IPS DF 6.9 (cell line): ENCODE measurements around the gene VEPH1.

Source experiments
- DNase-seq: peaks from one replicate; pipeline ENCODE4 v3.0.0-alpha.2; 2013; ENCODE audit warnings: low read depth, low spot score
- H3K27ac ChIP-seq: one replicate; pipeline ENCODE4 v1.5.1; 2013; ENCODE audit warnings: low read length, control low read depth
- H3K27me3 ChIP-seq: 2 replicates; pipeline ENCODE4 v1.6.1; 2013; ENCODE audit warnings: mild to moderate bottlenecking, low read length; ENCODE audit not compliant: control insufficient read depth, insufficient read depth
- H3K36me3 ChIP-seq: 2 replicates; pipeline ENCODE4 v1.6.1; 2013; ENCODE audit warnings: low read length; ENCODE audit not compliant: control insufficient read depth, insufficient read depth
- H3K4me1 ChIP-seq: 2 replicates; pipeline ENCODE4 v1.6.1; 2013; ENCODE audit warnings: low read length; ENCODE audit not compliant: control insufficient read depth, insufficient read depth
- H3K4me3 ChIP-seq: 2 replicates; pipeline ENCODE4 v1.5.1; 2013; ENCODE audit warnings: mild to moderate bottlenecking, low read length
- H3K9me3 ChIP-seq: 2 replicates; pipeline ENCODE4 v1.6.1; 2013; ENCODE audit warnings: low read length, inconsistent platforms; ENCODE audit not compliant: control insufficient read depth, insufficient read depth
- WGBS: extraction: QIAGEN DNeasy Blood & Tissue Kit; methylation state at CpG from one replicate; pipeline ENCODE4 v1.1.7; 2013; ENCODE audit warnings: mixed read lengths, missing lambda C conversion rate; ENCODE audit not compliant: insufficient read length, insufficient coverage; 5-methylcytosine and 5-hydroxymethylcytosine counted together

The VEPH1 gene

DNA sequence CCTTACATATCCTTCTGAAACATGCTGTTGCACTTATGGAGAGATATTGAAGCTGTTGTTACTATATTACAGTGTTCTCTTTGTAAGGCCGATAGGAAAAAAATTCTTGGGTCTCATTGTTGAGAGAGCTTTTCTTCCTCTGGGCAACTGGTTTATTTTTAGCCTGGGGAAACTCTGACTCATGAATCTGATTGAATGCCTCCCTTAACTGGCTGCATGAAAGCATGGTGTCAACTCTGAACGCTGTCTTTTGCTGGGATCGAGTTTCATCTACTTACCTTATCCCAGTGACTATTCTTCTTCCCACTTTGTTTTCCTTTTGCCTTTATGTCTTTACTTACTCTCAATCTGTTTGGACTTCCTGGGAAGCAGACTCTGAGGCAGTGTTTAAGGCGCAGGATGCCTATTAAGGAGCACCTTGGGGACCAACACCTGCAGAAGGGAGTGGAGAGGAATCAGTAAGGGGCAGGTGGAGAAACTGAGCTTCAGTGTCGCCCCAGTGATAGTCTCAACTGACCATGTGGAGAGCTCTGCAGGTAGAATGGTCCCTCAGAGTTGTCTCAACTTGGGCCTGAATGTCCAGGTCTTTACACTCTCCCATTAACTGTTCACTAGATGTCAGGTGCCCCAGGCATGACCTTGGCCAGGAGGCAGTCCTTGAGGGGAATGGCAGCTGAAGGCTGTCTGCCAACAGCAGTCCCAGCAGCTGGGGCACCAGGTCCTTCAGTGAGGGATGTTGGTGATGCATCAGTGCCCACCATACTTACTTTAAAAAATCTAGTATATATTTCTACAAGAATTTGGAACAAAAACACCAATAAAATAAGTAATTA lies 254.4 kb downstream of the VEPH1 start:
- Histone ChIP-seq H3K4me3 (no peak overlapping the region), H3K27ac (no peak overlapping the region), H3K36me3 (no peaks in the 10 kb centered on the region), H3K27me3 (no peaks in the 10 kb centered on the region), H3K9me3 (no peaks in the 10 kb centered on the region), H3K4me1 (peaks cover 2% of the 10 kb centered on the region; the same call in 1 of the 2 replicates)
- DNase-seq: no peak
- no CpG with 5 or more reads among the region's 5 CpGs for WGBS

DNA sequence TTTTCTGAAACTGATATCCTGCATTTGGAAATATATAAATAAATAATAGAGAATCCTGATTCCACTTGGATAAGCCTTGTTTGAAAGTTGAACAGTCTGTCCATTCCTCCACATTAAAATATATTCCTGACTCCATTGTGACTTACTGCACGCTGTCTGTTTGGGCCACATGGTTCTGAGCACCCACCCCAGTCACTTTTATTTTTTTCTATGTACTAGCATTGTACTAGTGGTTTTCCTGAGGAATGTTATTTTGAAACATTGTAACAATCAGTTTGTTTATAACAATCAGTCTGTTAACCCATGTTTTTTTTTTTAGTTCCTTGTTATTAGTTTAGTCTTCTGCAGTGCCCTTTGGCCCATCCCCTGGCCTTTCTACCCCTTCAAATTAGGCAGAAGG lies 255.8 kb downstream of the VEPH1 start:
- no peak overlapping the region for H3K27ac ChIP-seq
- H3K4me1 ChIP-seq: peaks cover 2% of the 10 kb centered on the region; the same call in 1 of the 2 replicates
- DNase-seq: no peak
- H3K4me3 ChIP-seq: no peak overlapping the region
- no peaks in the 10 kb centered on the region for H3K27me3 ChIP-seq
- whole genome bisulfite sequencing: no CpG with 5 or more reads among the region's 1 CpG
- H3K9me3 ChIP-seq: no peaks in the 10 kb centered on the region
- no peaks in the 10 kb centered on the region for H3K36me3 ChIP-seq

DNA sequence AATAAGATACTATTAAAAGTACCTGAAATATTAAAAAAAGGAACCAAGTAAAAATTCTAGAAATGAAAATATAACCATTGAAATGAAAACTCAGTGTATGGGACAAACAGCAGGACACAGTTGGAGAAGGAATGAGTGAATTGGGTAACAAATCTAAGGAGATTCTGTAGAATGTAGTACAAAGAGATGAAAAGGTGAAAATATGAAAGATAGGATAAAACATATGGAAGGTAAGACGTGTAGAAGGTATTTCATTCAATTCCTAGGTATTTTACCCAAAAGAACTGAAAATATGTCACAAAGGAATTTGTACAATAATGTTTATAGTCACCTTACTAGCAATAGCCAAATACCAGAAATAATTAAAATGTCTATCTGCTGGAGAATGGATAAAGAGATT lies 260.4 kb downstream of the VEPH1 start:
- Histone ChIP-seq H3K27ac (no peak overlapping the region), H3K4me3 (no peak overlapping the region), H3K4me1 (no peaks in the 10 kb centered on the region), H3K36me3 (no peaks in the 10 kb centered on the region), H3K27me3 (no peaks in the 10 kb centered on the region), H3K9me3 (no peaks in the 10 kb centered on the region)
- DNase-seq: no peak
- WGBS: 100% methylated on average over 1 of the region's 1 CpG

DNA sequence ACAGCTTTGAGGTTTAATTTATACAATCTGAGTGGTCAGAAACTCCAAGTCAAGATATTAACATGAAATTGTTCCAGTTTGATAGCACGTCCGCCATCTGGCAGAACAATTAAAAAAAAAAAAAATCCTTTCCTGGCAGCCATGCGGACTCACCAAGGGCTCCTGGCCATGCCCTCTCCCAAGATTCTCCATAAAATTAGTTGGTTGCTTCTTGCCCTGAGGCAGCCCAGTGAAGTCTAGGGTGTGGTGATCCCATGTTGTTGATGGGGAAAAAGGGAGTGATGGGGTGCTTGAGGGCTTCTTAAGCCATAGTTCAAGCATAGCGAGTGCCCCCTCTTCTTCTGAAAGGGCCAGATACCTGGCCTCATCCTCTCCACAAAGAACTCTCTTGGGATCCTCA lies 261.6 kb downstream of the VEPH1 start:
- whole genome bisulfite sequencing: no CpG with 5 or more reads among the region's 4 CpGs
- H3K9me3 ChIP-seq: no peaks in the 10 kb centered on the region
- H3K27ac ChIP-seq: no peak overlapping the region
- DNase-seq: no peak
- no peaks in the 10 kb centered on the region for H3K4me1 ChIP-seq
- H3K4me3 ChIP-seq: no peak overlapping the region
- H3K27me3 ChIP-seq: no peaks in the 10 kb centered on the region
- no peaks in the 10 kb centered on the region for H3K36me3 ChIP-seq

DNA sequence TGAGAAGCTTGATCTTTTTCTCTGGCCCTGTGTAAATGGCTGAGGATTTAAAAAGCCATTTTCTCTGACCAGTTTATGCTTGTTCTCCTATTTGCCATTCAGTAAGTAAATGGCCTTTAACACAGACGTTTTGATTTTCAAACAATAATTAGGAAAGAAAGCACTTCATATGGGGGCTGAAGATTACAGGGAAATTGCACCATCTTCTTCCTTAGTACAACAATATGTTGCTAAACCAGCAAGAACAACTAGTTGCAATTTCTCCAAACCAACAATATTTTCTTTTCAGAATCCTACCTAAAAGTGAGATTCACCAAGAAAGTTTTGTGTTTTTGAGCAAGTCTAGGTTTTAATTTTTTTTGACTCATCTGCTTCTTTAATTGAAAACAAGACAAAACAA lies 262.8 kb downstream of the VEPH1 start:
- Histone ChIP-seq H3K27me3 (no peaks in the 10 kb centered on the region), H3K9me3 (no peaks in the 10 kb centered on the region), H3K4me3 (no peak overlapping the region), H3K36me3 (no peaks in the 10 kb centered on the region), H3K4me1 (no peaks in the 10 kb centered on the region), H3K27ac (no peak overlapping the region)
- no peak for DNase-seq
- WGBS: no CpG with 5 or more reads among the region's 1 CpG

DNA sequence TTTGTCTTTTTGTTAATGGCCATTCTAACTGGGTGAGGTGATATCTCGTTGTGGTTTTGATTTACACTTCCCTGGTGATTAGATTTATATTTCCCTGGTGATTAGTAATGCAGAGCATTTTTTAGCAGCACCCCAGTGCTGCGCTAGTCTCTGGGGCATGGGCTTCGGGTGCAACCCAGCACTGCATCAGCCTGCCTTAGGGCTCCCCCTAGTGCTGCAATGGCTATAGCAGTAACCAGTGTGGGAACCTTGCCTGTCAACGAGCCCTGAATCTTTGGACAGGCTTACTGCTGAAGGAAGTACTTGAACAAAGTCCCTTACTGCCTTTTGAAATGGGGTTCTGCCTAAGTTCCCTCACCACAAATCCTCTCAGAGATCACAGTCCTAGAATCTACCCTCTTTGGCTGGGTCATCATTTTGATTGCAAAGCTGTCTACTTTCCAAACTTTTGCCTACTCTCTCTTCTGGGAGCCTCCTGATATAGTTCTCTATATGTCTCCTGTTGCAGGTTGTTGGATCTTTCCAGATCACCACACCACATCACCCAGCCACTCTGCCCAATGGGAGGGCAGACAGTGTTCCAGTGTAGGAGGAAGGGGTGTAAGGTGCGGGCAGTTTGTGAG lies 264.0 kb downstream of the VEPH1 start:
- WGBS: no CpG with 5 or more reads among the region's 5 CpGs
- no peak overlapping the region for H3K27ac ChIP-seq

DNA sequence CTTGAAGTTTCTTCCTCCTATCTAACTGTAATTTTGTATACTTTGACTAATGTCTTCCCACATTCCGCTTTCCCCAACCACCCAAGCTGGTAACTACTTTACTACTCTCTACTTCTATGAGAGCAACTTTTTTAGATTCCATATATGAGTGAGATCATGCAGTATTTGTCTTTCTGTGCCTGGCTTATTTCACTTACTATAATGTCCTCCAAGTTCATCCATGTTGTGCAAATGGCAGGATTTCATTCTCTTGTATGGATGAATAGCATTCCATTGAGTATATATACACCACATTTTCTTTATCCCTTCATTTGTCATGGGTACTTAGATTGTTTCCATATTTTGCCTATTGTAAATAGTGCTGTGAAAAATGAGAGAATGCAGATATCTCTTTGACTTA lies 264.8 kb downstream of the VEPH1 start:
- Histone ChIP-seq H3K27me3 (no peaks in the 10 kb centered on the region), H3K4me1 (no peaks in the 10 kb centered on the region), H3K36me3 (no peaks in the 10 kb centered on the region), H3K27ac (no peak overlapping the region), H3K4me3 (no peak overlapping the region), H3K9me3 (no peaks in the 10 kb centered on the region)
- WGBS: no CpG with 5 or more reads among the region's 1 CpG
- no peak for DNase-seq

More for the DNA sequence above, 264.0 kb downstream of the VEPH1 start:
- H3K36me3 ChIP-seq: no peaks in the 10 kb centered on the region
- H3K4me1 ChIP-seq: no peaks in the 10 kb centered on the region
- no peaks in the 10 kb centered on the region for H3K27me3 ChIP-seq
- DNase-seq: peak; percentile 57
- H3K4me3 ChIP-seq: no peak overlapping the region
- H3K9me3 ChIP-seq: no peaks in the 10 kb centered on the region

DNA sequence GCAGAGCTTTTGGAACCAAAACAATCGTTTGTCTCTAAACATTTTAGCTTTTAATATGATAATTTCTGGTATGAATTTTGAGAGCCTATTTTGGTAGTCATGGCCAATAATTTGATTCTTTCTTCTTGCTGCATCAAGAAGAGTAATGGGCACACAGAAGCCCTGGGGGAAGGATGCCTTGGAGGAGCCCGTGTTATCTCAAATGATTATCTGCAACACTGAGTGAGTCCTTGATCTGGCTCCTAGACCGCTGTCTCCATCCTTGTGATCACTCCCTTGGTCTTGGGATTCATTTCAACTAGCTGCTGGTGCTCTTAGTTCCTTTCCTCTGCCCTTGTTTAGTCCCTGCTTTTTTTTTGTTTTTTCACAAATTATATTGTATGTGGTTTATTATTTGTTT lies 265.3 kb downstream of the VEPH1 start:
- WGBS: no CpG with 5 or more reads among the region's 3 CpGs
- no peaks in the 10 kb centered on the region for H3K36me3 ChIP-seq
- no peak overlapping the region for H3K27ac ChIP-seq
- DNase-seq: no peak
- no peaks in the 10 kb centered on the region for H3K4me1 ChIP-seq
- H3K27me3 ChIP-seq: no peaks in the 10 kb centered on the region
- H3K9me3 ChIP-seq: no peaks in the 10 kb centered on the region
- no peak overlapping the region for H3K4me3 ChIP-seq

DNA sequence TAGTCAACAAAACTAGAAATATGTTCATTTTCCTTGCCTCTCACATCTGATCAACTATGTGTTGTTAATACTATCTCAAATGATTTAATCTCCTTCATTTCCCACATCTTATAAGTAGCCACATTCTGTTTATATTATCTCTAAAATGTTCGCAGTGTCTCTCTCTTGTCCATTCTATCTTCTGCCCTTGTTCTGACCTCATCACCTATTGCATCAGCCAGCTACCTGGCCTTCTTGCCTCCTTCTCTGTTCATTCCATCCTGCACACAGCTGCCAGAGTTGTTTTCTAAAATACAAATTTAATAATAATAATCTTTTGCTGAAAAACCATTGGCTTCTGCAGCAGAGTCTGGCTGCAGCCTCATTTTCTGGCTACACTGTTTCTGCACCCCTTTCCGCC lies 267.9 kb downstream of the VEPH1 start:
- Histone ChIP-seq H3K27ac (no peak overlapping the region), H3K4me3 (no peak overlapping the region), H3K9me3 (no peaks in the 10 kb centered on the region), H3K27me3 (no peaks in the 10 kb centered on the region), H3K4me1 (no peaks in the 10 kb centered on the region), H3K36me3 (no peaks in the 10 kb centered on the region)
- no CpG with 5 or more reads among the region's 2 CpGs for WGBS
- no peak for DNase-seq

DNA sequence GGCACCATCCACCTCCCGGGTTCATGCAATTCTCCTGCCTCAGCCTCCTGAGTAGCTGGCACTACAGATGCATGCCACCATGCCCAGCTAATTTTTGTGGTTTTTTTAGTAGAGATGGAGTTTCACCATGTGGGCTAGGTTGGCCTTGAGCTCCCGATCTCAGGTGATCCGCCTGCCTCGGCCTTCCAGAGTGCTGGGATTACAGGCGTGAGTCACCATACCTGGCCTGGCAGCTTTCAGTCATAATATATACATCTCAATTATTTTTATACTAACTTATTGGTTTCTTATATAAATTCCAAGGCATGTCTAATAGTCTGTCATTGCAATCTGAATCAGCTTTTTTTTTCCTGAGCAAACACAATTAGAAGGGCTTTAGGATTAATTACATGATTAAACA lies 269.3 kb downstream of the VEPH1 start:
- no peaks in the 10 kb centered on the region for H3K4me1 ChIP-seq
- DNase-seq: no peak
- H3K4me3 ChIP-seq: no peak overlapping the region
- H3K27me3 ChIP-seq: no peaks in the 10 kb centered on the region
- H3K27ac ChIP-seq: no peak overlapping the region
- no peaks in the 10 kb centered on the region for H3K36me3 ChIP-seq
- H3K9me3 ChIP-seq: no peaks in the 10 kb centered on the region
- WGBS: no CpG with 5 or more reads among the region's 5 CpGs

DNA sequence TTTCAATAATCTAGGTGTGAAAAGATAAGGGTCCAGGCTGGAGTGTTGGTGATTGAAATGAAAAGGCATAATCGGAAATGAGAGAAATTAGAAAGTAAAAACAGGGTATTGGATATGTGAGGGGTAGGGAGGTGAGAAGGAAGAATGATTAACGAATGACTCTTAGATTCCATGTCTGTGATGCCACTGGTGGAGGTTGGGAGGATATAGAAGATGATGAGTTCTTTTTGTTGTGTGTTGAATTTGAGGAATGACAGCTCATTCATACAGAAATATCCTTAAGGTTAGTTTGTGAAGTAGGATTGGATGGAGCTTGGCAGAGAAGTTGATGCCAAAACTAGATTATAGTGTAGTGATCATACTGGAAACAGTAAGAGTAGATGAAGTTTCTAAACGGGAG lies 271.1 kb downstream of the VEPH1 start:
- Histone ChIP-seq H3K27me3 (no peaks in the 10 kb centered on the region), H3K4me3 (no peak overlapping the region), H3K27ac (no peak overlapping the region), H3K36me3 (no peaks in the 10 kb centered on the region), H3K4me1 (no peaks in the 10 kb centered on the region), H3K9me3 (no peaks in the 10 kb centered on the region)
- 100% methylated on average over 2 of the region's 3 CpGs for WGBS
- DNase-seq: no peak
